ENCODE measurements around the gene GPM6B.

The GPM6B gene, protein sequence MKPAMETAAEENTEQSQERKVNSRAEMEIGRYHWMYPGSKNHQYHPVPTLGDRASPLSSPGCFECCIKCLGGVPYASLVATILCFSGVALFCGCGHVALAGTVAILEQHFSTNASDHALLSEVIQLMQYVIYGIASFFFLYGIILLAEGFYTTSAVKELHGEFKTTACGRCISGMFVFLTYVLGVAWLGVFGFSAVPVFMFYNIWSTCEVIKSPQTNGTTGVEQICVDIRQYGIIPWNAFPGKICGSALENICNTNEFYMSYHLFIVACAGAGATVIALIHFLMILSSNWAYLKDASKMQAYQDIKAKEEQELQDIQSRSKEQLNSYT

DNA sequence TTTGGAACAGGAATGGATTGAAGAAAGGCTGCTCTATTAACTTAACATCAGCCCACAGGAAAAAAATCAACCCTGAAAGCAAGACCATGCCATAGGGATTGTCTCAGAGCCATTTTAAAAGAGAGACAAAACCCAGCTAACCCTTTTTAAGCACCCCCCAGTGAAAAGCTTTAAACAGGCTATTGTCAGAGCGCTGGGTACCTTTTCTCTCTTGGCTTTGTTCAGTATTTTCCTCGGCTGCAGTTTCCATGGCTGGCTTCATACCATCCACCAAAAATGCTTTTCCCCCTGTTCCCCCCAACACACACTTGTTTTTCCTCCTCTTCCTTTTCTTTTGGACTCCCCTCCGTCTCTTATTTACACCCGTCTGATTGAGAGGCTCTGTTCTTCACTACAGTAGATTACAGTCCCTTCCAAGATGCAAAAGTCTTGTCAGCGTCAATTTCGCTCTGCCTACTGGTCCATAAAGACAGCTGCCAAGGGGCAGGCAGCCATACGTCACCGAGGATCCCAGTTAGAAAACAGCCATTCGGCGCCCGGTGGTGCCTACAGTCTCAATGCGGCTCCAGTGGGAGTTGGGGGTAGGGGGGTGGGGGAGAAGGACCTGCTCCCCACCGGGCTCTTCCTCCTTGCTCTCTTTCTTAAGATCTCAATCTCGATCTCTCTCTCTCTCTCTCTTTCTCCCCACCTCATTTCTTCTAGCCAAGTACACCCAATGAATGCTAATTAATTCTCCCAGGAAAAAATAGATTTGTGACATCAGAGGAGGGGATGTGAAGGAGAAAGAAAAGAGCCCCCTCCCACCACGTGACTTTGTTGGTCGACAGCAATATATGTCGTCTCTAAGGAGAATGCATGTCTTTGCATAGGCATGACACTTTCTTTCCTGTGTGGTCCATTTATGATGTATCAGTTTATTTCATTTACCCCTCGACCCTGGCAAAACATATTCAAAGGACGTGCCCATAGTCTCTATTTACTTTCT lies at the start of gene GPM6B:
Gene GPM6B, minus strand, starts transcription at position 451 of the 985 bp plus-strand sequence. Its CDS starts 189 bp downstream, at position 262.
- DNase-seq, result no peak

DNA sequence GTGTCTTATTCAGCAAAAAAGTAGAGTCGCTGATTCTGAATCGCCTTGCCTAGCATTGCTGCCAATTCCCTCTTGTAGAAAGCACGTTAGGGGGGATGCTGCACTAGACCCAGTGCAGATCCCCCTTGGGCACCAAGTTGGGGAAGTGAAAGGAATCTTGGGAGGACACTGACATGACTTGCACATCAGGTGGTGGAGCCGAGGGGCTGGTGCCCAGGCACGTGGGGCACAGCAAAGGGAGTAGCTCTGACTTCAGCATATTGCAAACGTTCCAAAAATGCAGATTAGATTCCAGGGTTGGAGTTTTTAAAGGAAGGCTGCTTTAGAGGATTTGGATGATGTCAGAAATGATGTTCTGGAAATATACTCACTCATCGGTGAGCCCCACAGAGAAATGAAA lies 47.4 kb upstream of the GPM6B start:
- no peak for DNase-seq

DNA sequence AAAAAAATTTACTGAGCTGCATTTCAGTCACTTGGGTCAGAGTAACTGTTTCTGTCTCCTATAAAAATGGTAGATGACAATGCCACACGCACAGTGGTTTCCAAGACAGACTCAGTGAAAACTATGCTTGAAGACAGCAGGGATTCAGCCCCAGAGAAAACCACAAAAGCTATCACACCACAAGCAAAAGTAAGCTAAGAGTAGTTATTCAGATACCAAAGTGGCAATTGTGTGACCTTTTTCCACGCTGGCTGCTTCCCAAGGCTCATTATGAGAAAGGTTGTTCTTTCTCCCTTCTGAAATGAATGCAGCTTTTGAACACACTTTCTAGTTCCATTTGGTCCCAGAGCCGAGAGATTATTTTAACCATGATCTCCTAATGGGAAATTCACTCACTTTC lies 46.4 kb upstream of the GPM6B start:
- no peak for DNase-seq

DNA sequence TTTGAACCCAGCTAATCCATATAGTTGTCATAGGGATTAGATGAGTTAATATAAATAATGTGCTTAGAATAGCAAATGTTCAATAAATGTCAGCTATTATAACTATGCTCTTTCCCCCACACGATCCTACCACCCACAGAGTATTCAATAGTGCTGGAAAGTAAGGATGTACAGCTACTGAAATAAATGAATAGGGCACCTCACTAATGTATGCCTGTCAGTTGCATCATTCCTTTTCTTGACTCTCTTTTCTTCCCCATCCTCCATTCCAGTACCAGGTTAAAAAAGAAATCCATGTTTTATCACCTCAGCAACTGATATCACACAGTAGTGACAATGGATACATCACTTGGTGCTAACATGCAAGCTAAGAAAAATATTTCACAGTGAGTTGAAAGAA lies 42.8 kb upstream of the GPM6B start:
- DNase-seq, result no peak

DNA sequence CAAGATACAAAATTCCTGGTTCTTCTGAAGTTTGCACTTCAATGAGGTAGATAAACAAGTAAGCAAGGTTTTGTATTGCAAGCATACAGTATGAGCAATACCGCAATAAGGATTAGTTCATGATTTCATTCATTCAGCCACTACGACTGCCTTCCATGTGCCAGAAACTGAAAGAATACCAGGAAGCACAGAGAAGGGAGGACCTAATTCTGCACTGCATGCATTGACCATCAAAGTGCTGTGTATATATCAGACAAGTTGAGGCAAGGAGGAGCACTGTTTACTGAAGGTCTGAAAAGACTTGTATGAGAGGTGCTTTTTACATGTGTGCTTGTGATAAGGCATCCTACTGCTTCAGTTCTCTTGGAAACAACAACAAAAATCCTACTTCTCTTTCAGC lies 40.9 kb upstream of the GPM6B start:
- no peak for DNase-seq

DNA sequence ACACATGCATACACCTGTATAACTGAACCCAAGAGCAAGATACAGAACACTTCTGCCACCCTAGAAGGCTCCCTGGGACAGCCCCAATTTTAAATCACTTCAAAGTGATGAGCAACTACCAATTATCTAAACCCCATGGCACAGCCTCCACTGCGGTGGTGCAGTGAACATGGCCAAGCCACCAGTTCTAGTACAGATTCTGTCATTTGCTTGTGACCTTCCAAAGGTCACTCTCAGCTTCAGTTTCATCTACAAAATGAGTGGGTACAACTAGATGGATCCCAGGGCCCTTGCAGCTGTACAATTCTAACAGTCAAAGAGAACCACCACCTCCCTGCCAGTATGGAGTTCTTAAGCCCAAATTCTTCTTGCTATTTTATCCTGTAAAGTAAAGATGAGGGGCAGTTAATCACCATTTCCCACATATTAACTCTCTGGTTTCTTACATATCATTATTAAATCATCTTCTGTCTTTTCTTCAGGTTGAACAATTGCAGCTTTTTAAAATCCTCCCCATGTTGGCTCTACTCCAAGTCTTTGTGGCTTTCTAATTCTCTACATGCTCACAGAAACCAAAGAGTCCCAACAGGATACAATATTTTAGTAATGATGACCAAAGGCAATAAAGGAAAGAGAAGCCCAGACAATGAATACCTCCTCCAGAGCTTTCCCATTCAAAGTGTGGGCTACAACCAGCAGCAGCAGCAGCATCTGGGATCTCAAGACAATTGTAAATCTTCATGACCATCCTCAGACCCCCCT lies 39.0 kb upstream of the GPM6B start:
- no peak for DNase-seq

DNA sequence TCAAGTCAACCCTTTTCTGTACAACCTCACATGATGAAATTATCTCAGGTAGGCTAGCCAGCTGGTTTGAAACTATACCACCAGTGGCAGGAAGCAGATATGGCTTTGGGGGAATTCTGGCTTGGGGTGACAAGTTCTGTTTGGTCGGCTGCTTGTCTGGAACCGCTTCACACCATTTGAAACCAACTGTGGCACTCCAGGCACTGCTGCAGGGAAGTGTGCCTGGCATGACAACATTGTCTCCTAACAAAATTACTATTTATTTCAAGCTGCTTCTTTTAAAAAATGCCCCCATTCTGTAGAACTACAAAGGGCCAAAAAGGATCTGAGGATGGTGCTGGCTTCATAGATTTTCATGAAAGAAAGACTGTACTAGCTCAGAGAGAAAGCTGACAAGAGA lies 37.1 kb upstream of the GPM6B start:
- DNase-seq, result no peak

DNA sequence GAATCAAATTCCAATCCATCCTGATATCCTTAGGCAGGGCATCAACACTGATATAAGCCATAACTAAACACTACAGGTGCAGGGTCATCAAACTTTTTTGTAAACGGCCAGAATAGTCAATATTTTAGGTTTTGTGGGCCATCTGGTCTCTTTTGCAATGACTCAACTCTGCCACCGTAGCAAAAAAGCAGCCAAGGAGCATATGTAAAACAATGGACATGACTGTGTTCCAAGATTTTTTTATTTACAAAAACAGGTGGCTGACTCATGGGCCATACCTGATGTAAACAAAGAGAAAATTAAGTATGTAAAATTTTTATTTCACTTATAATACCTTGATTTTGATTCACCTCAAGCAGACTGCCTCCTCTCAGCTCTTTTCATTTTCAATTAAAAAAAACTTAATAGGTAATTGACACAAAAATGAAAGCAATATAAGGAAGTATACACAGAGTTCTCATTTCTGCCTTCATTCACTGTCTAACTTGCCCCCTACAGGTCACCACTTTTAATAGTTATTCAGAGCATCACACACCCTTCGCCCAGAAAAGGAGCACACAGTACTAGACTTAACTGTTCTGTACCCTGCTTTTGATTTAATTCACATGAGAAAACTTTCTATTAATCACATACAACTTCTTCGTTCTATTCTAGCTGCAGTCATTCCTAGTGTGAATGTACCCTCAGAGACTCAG lies 35.3 kb upstream of the GPM6B start:
- DNase-seq, result peak; percentile 4

DNA sequence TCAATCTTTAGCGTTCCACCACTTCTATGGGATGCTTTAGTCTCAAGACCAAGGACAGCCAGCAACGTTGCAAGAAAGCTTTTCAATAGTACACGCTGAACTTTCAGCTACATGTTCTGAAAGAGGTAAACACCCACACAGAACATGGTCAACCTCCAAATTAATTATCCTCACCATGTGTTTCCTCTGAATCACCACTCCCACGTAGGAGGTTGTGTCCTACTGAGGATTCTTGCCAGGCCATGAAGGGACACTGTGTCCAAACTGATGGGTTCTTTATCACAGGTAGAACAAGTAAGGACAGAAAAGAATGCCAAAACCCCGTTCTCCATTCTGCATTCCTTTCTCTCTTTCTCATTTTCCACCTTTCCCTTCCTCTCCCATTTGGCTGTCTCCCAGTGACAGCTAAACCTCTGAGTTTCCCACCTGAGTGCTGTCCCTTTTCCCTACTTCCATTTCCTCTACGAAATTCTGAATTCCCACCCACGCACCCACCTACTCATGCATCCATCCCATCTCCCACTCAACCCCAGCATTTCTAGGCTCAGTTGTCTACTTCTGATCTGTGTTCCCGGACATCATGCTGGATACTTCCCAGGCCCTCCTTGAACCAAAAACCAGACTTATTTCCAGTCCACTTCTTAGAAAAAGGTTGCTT lies 29.0 kb upstream of the GPM6B start:
- no peak for DNase-seq

DNA sequence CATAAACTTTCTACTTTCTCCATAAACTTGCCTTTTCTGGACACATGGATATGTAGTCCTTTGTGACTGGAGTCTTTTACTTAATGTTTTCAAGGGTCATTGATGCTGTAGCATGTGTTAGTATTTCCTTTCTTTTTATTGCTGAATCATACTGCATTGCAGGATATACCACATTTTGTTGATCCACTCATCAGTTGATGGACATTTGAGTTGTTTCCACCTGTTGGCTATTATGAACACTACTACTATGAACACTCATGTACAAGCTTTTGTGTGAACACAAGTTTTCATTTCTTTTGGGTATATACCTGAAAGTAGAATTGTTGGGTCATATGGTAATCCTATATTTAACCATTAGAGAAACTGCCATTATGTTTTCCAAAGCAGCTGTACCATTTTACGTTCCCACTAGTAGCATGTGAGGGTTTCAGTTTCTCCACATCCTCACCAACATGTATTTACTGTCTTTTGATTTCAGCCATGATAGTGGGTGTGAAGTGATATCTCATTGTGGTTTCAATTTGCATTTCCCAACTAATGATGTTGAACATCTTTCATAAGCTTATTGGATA lies 26.3 kb upstream of the GPM6B start:
- no peak for DNase-seq

DNA sequence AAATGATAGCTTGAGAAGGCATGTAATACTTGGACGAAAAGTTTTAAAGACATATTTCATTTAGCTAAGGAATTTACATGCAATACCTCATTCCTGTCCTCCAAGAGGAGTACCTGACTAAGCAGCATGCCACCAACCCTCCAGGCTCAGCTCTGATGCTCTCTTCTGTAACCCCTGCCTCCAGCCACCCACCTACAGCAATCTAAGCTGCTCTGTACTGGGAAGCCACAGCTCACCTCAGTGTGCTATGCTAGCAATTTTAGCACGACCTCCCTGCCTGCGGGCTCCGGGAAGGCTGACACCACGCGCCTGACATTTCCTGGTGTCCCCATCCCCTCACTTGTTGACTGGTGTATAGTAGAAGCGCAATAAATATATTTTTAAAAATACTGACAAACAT lies 23.2 kb upstream of the GPM6B start:
- DNase-seq, result no peak

DNA sequence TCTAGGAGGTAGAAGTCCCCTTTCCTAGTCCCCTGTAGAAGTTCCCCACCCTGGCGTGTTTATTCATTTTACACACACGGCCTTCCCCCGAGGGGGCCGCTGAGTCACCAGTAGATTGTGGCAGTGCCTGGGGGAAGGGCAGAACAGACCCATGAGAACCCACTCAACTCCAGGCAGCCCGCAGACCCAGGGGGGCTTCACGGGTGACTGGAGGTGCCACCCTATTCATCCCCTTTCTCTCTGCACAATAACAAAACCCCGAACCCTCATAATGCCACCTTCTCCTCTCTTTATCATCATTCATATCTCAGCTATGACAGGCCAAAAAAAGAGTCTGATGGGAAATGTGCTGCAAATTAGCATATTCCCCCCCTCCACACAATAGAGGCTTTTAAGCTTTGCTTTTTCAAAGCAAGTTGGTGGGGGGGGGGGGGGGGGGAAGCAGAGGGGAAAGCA lies 20.4 kb upstream of the GPM6B start:
- no peak for DNase-seq

DNA sequence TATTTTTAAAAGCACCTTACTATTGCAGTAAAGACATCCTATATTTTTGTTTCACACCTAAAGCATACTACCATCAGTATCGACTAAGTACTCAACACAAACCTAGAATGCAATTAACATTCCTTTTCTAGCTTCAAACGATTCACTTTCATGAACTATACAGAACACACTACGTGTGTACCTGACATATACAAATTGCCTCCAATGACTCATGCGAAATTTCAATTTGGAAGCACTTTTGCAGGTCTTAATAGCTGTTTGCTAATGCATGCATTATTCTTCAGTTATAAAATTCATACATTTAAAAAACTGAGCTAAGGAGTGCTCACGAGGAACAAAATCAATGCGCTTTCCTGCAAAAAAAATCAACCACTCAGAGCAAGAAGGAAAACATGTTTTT lies 19.7 kb upstream of the GPM6B start:
- DNase-seq, result no peak

DNA sequence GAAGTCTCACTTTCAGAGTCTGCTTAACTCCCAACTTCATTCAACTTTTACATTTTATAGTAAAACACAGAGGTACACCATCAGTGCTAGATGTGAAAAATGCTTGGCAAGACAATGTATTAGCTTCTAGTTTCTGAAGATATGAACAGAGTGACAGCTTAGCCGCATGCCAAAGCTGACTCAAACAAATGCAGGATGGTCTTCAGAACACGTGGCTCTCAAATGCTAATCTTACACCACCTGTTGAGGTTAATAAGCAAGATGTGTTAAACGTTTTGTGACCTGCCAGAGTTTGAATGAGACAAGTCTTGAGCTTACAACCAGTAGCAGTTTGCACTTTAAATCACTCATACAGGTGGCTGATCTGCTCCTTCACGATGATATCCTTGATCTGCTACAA lies 18.9 kb upstream of the GPM6B start:
- no peak for DNase-seq

DNA sequence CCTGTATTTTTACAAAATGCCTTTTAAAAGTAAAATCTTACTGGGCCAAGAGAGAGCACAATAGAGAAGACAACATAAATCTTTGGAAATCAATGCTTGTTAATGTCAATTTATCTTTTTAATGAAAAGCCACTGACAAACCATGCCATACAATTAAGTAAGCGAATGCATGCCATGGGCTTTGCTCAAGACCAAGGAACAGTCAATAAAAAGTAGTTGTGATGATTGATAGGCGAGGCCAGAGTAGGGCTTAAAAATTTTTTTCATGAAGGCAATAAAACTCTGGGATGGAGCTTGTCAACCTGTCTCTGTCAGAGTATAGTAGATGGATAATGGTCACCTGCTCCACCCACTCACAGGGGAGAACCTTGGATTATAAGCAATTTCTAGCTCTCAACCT lies 17.5 kb upstream of the GPM6B start:
- DNase-seq, result no peak

DNA sequence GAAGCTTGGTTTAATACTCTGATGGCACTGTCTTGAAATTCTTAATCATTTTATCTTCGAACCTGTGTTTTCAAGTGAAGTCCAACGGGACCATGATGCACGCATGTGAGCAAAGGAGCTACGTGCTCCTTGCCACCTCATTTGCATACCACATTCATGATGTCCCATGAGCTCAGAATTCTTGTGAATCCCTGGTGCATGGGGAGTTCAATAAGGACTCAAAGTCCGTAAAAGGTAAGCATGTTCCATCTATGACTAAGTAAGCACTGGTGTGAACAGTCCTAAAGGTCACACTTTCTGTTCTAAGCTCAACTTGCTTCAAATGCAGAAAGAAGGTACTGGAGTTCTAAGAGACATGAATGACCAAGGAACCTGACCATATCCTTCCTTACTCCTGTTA lies 13.1 kb upstream of the GPM6B start:
- no peak for DNase-seq

DNA sequence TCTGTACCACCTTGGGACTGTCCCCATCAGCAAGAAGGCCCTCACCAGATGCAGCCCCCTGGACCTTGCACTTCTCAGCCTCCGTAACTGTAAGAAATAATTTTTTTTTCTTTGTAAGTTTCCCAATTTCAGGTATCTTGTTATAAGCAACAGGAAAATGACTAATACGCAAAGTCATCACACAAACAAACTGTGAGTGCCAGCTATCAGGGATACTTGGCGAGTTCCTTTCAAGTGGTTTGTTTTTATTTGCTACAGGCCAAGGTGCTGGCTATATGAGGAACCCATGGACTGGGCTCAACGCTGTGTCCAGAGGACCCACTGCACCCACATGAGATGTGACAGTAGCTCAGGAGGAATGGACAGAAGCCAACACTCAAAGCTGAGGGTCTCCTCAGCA lies 11.5 kb upstream of the GPM6B start:
- DNase-seq, result no peak

DNA sequence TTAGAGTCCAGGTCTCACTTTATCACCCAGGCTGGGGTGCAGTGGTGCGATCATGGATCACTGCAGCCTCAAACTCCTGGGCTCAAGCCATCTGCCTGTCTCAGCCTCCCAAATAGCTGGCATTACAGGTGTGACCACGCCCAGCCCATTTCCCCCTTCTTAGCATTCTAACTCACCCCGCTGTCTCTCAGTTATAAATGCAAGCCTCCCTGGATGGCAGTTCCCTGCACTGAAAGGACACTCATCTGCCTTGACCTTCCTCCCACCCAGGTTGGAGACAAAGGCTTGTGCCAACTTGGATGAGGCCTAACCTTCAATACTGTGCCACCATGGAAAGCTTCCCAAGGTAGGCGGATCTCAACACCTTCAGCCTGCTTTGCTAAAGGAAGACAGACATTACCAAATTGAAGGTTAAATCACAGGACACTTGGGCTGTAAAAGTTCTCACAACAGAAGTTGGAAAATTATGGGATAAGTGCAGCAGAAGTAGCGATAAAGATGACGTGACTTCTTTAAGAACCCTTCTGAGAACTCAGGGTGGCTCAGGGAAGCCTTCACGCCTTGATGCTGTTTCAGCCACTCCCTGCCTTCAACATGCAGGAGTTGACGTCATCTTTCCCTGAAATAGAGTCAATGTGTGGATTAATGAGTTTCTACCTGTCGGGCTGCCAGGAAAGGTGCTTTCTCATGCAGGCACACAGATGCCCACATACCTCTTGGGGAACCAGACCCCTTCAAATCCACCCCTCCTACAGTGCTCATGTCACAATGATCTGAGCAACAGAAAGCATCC lies 10.6 kb upstream of the GPM6B start:
- no peak for DNase-seq

DNA sequence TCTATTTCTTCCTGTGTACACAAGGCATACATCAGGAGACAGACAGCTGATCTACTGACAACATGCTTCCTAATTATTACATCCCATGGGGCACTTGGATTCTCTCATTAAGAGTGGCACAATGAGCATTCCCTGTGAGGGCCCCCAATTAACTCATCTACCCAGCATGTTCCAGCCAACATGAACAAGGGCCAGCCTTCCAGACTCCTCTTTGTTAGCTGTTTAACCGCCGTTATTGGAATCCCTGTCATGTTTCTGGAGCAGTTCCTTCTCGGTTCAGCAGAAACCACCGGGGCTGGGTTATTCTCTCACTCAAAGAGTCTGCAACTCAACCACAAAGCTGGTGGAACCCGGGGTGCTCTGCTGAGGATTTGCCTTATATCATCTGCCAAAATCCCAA lies 9.9 kb upstream of the GPM6B start:
- DNase-seq, result no peak

DNA sequence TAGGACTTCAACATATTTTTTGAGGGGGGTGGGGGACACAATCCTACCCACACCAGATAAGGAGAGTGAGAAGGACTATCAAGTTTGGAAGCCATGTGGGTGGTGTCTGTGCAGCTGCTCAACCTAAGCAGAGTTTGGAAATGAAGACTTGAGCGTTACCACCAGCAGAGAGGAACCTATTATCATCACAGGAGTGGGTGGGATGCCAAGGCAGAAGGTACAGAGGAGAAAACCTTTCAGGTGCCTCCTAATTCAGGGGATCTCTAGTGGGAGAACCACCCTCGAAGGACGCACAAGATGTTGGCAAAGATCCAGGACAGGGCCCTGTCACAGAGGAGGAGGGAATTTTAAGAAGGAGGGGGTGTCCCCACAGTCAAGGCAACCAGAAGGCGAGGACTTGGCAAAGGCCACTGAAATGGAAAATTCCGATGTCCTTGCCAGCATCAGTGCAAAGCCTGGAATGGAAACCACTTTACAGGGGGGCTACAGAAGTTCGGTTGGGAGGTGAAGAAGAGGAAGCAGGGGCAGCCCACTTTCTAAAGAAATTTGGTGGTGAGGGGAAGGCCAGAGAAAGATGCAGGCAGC lies 8.4 kb upstream of the GPM6B start:
- DNase-seq, result no peak

DNA sequence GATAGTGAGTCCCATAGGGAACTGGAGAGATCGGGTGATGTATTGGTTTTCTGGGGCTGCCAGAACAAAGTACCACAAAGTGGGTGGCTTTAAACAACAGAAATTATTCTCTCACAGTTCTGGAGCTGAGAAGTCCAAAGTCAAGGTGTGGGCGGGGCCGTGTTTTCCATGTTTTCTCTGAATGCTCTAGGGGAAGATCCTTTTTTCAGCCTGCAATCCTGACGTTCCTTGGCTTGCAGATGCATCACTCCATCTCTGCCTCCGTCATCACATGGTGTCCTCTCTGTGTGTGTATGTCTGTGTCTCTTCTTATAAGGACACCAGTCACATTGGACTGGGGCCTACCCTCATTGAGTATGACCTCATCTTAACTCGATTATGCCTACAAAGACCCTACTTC lies 7.9 kb upstream of the GPM6B start:
- no peak for DNase-seq

Data from inflammatory macrophage treated with lipopolysaccharide for 4 hours (primary cell).